ENCODE measurements around the gene MAD1L1.
A peak's percentile ranks its signal among the peaks of the same experiment; 100 is the strongest.
"Not testable (repeated sequence)": the region's sequence is repeated elsewhere in the genome, so short reads cannot be mapped to it uniquely, and the experiment has no call there.

MAD1L1 gene

GRCh38 chr7:2232766-2233520 lies at the start of gene MAD1L1:
Gene MAD1L1 (minus strand): TSS chr7:2232945. CDS start chr7:2230133, 2,812 bp downstream.
- DNase-seq (ENCODE audit: low read depth in 2 of 2, low spot score in 1 of 2): peak; percentile 65 to 66

GRCh38 chr7:2282185-2282751 lies 49.5 kb upstream of the MAD1L1 start:
- no peak for DNase-seq (ENCODE audit: low read depth in 2 of 2, low spot score in 1 of 2)

GRCh38 chr7:2281541-2281940 lies 48.8 kb upstream of the MAD1L1 start:
- DNase-seq (ENCODE audit: low read depth in 2 of 2, low spot score in 1 of 2): no peak

GRCh38 chr7:2280424-2280823 lies 47.7 kb upstream of the MAD1L1 start:
- DNase-seq (ENCODE audit: low read depth in 2 of 2, low spot score in 1 of 2): no peak

GRCh38 chr7:2279896-2280295 lies 47.2 kb upstream of the MAD1L1 start:
- DNase-seq (ENCODE audit: low read depth in 2 of 2, low spot score in 1 of 2): no peak

GRCh38 chr7:2278026-2278425 lies 45.3 kb upstream of the MAD1L1 start:
- no peak for DNase-seq (ENCODE audit: low read depth in 2 of 2, low spot score in 1 of 2)

- DNase-seq (ENCODE audit: low read depth in 2 of 2, low spot score in 1 of 2): no peak
Measured at GRCh38 chr7:2276107-2276506, 43.4 kb upstream of the MAD1L1 start.

- DNase-seq (ENCODE audit: low read depth in 2 of 2, low spot score in 1 of 2): no peak
Measured at GRCh38 chr7:2275101-2275500, 42.4 kb upstream of the MAD1L1 start.

GRCh38 chr7:2274666-2275065 lies 41.9 kb upstream of the MAD1L1 start:
- DNase-seq (ENCODE audit: low read depth in 2 of 2, low spot score in 1 of 2): no peak

GRCh38 chr7:2273866-2274265 lies 41.1 kb upstream of the MAD1L1 start:
- no peak for DNase-seq (ENCODE audit: low read depth in 2 of 2, low spot score in 1 of 2)

GRCh38 chr7:2272031-2272430 lies 39.3 kb upstream of the MAD1L1 start:
- DNase-seq (ENCODE audit: low read depth in 2 of 2, low spot score in 1 of 2): no peak

GRCh38 chr7:2271273-2272026 lies 38.7 kb upstream of the MAD1L1 start:
- no peak for DNase-seq (ENCODE audit: low read depth in 2 of 2, low spot score in 1 of 2)

- no peak for DNase-seq (ENCODE audit: low read depth in 2 of 2, low spot score in 1 of 2)
Measured at GRCh38 chr7:2270495-2270894, 37.8 kb upstream of the MAD1L1 start.

GRCh38 chr7:2269991-2270460 lies 37.3 kb upstream of the MAD1L1 start:
- no peak for DNase-seq (ENCODE audit: low read depth in 2 of 2, low spot score in 1 of 2)

GRCh38 chr7:2269089-2269990 lies 36.6 kb upstream of the MAD1L1 start:
- DNase-seq (ENCODE audit: low read depth in 2 of 2, low spot score in 1 of 2): not testable (repeated sequence)

- DNase-seq (ENCODE audit: low read depth in 2 of 2, low spot score in 1 of 2): no peak
Measured at GRCh38 chr7:2266911-2267310, 34.2 kb upstream of the MAD1L1 start.

GRCh38 chr7:2264158-2264557 lies 31.4 kb upstream of the MAD1L1 start:
- DNase-seq (ENCODE audit: low read depth in 2 of 2, low spot score in 1 of 2): no peak

GRCh38 chr7:2263176-2263575 lies 30.4 kb upstream of the MAD1L1 start:
- no peak for DNase-seq (ENCODE audit: low read depth in 2 of 2, low spot score in 1 of 2)

- DNase-seq (ENCODE audit: low read depth in 2 of 2, low spot score in 1 of 2): no peak
Measured at GRCh38 chr7:2261611-2262010, 28.9 kb upstream of the MAD1L1 start.

GRCh38 chr7:2260820-2261219 lies 28.1 kb upstream of the MAD1L1 start:
- no peak for DNase-seq (ENCODE audit: low read depth in 2 of 2, low spot score in 1 of 2)

GRCh38 chr7:2259480-2259879 lies 26.7 kb upstream of the MAD1L1 start:
- no peak for DNase-seq (ENCODE audit: low read depth in 2 of 2, low spot score in 1 of 2)

All from stimulated activated CD8-positive, alpha-beta memory T cell treated with anti-CD3 and anti-CD28 coated beads, Interleukin-4, amount 100 ng/mL, for 4 hours (primary cell).